ENCODE measurements around the gene TUBA1B. TPM values are rescaled to one million over a fixed set of nuclear protein-coding genes. Genes with fewer than 3 reads are reported as not detected.

TUBA1B gene
- total and polyA plus RNA-seq, 2 donors (not counting 3 experiments of a cell fraction or from before 2014, with no cell fraction given), result 2,245 to 5,362 TPM

- Histone ChIP-seq H4K20me1 (replicated peaks; ENCODE audit: control insufficient read depth, extremely low read depth, insufficient read depth, low read length) (no peaks in the 10 kb centered on the region), H3K4me2 (ENCODE audit: insufficient read depth, low read length) (no peak overlapping the region), H2AFZ (ENCODE audit: low read depth, low read length) (no peak overlapping the region), H3K27ac (ENCODE audit: insufficient read depth, low read depth, low read length) (no peak overlapping the region), H3K79me2 (ENCODE audit: control insufficient read depth, insufficient read depth, low read length) (no peaks in the 10 kb centered on the region), H3K9me1 (replicated peaks; ENCODE audit: control insufficient read depth, extremely low read depth, insufficient read depth, low read length) (no peaks in the 10 kb centered on the region), H3K9me3 (replicated peaks; ENCODE audit: control insufficient read depth, insufficient read depth, low read length) (no peaks in the 10 kb centered on the region), H3K36me3 (ENCODE audit: control insufficient read depth in 2 of 2, extremely low read depth in 1 of 2, insufficient read depth in 2 of 2, low read length in 2 of 2) (no peaks in the 10 kb centered on the region), H3K4me1 (ENCODE audit: control insufficient read depth, extremely low read depth, insufficient read depth, low read length) (peaks cover 7% of the 10 kb centered on the region), H3K27me3 (ENCODE audit: control insufficient read depth in 2 of 2, insufficient read depth in 2 of 2, low read length in 2 of 2) (peaks cover 0 to 2% of the 10 kb centered on the region in 2 experiments), H3K4me3 (replicated peaks in 1 of 3; ENCODE audit: insufficient read depth in 1 of 3, low read depth in 1 of 3, low read length in 3 of 3) (no peak overlapping the region), H3K9ac (replicated peaks; ENCODE audit: extremely low read depth, insufficient read depth, low read length) (no peak overlapping the region)
- DNase-seq (ENCODE audit: low read depth, low spot score) (no peak), FAIRE-seq (no peak)
- TF ChIP-seq FOS (IDR thresholded peaks at IDR 0.05; ENCODE audit: borderline replicate concordance, insufficient read depth, low read length) (no peak), MYC (IDR thresholded peaks at IDR 0.05; ENCODE audit: low read depth, low read length) (no peak), MAX (IDR thresholded peaks at IDR 0.05; ENCODE audit: insufficient read depth, insufficient read length) (no peak), JUN (IDR thresholded peaks at IDR 0.05; ENCODE audit: borderline replicate concordance, insufficient read depth, insufficient read length, low read depth) (no peak), CTCF (IDR thresholded peaks at IDR 0.05; ENCODE audit: extremely low read depth in 1 of 2, insufficient read depth in 1 of 2, low read depth in 1 of 2, low read length in 2 of 2) (no peak), GATA2 (IDR thresholded peaks at IDR 0.05; ENCODE audit: insufficient read depth, insufficient read length, low read depth, low read length) (no peak), EZH2 (IDR thresholded peaks at IDR 0.05; ENCODE audit: borderline replicate concordance, low read depth, low read length, severe bottlenecking) (no peak), POLR2AphosphoS5 (IDR thresholded peaks at IDR 0.05; ENCODE audit: insufficient read depth, low read depth, low read length) (no peak), POLR2A (IDR thresholded peaks at IDR 0.05; ENCODE audit: low read depth, low read length) (no peak)
- dilution Hi-C loops (cut with MboI; ENCODE audit: extremely low pct_ligation_motif_present, low sequenced_read_pairs), result no loop called here
- no TSS peak for BruUV-seq (replicated peaks)
- POLR2A ChIA-PET, result no interaction called here
- intact Hi-C loops (cut with micrococcal nuclease), result no loop called here
- CTCF ChIA-PET, result interaction anchor here (0.7 to 6.5 kb wide), 7 partner anchors 10 to 141 kb away, joined by 3 to 248 read pairs (median 12); partner anchors contain the start of gene DHH
Observed at GRCh38 chr12:49084438-49084837, 46.8 kb downstream of the TUBA1B start.
